OCI-LY3 (cell line): ENCODE results near the gene WAPL.
"Not testable (repeated sequence)": the region's sequence is repeated elsewhere in the genome, so short reads cannot be mapped to it uniquely, and the experiment has no call there.

Source experiments
- H2AFZ ChIP-seq: fragments of 200-600, 300-600 bp; shearing (Covaris generic); 2 replicates; pipeline ENCODE4 v1.6.0; 2014; ENCODE audit warnings: antibody characterized with exemption, low read depth, low read length
- H3K27ac ChIP-seq: fragments of 200-600, 300-600 bp; sonication (generic); 2 replicates; pipeline ENCODE4 v1.5.1; 2014; ENCODE audit warnings: mild to moderate bottlenecking, low read length, moderate library complexity, mixed read lengths
- H3K27me3 ChIP-seq: fragments of 200-600, 300-600 bp; sonication (generic); 2 replicates; pipeline ENCODE4 v1.6.1; 2014; ENCODE audit warnings: low read depth, low read length, mixed read lengths
- H3K36me3 ChIP-seq: fragments of 200-600, 300-600 bp; sonication (generic); replicated peaks from 2 replicates; pipeline ENCODE3; 2014; ENCODE audit warnings: low read depth, low read length, mixed read lengths
- H3K4me1 ChIP-seq: fragments of 300-600, 200-600 bp; sonication (generic); 2 replicates; pipeline ENCODE4 v1.6.1; 2014; ENCODE audit warnings: low read length, mixed read lengths
- H3K4me2 ChIP-seq: fragments of 200-600, 300-600 bp; sonication (generic); 2 replicates; pipeline ENCODE4 v1.6.1; 2014; ENCODE audit warnings: low read length, mixed read lengths
- H3K4me3 ChIP-seq: fragments of 300-600, 200-600 bp; sonication (generic); 2 replicates; pipeline ENCODE4 v1.5.1; 2014; ENCODE audit warnings: antibody characterized with exemption, mild to moderate bottlenecking, low read length, moderate library complexity
- H3K79me2 ChIP-seq: fragments of 300-600, 200-600 bp; shearing (Covaris generic); 2 replicates; pipeline ENCODE4 v1.6.1; 2014; ENCODE audit warnings: mild to moderate bottlenecking, low read length, mixed read lengths
- H3K9ac ChIP-seq: fragments of 300-600, 200-600 bp; shearing (Covaris generic); 2 replicates; pipeline ENCODE4 v1.6.0; 2014; ENCODE audit warnings: mild to moderate bottlenecking, low read length, moderate library complexity
- H3K9me3 ChIP-seq: fragments of 200-600, 300-600 bp; shearing (Covaris generic); 2 replicates; pipeline ENCODE4 v1.6.1; 2014; ENCODE audit warnings: low read length, mixed read lengths; ENCODE audit not compliant: insufficient read depth
- H4K20me1 ChIP-seq: fragments of 200-600, 300-600 bp; sonication (generic); 2 replicates; pipeline ENCODE4 v1.6.1; 2016; ENCODE audit warnings: low read length, mixed read lengths; ENCODE audit not compliant: insufficient read depth
- CTCF ChIP-seq: fragments of 200-600, 300-600 bp; sonication (generic); IDR thresholded peaks from 2 replicates; pipeline ENCODE4 v1.5.1; 2014; ENCODE audit warnings: antibody characterized with exemption, low read length, low read depth
- EZH2phosphoT487 ChIP-seq: fragments of 200-600 bp; shearing (Covaris generic); IDR thresholded peaks from 2 replicates; pipeline ENCODE4 v1.6.1; 2018; ENCODE audit warnings: antibody characterized with exemption, mixed run types, low read depth

The WAPL gene

GRCh38 chr10:86547296-86547695 lies 25.7 kb upstream of the WAPL start:
- Histone ChIP-seq H4K20me1 (no peaks in the 10 kb centered on the region), H2AFZ (no peak overlapping the region), H3K79me2 (no peaks in the 10 kb centered on the region), H3K9ac (no peak overlapping the region), H3K9me3 (no peaks in the 10 kb centered on the region), H3K27ac (no peak overlapping the region), H3K4me2 (no peak overlapping the region), H3K4me1 (no peaks in the 10 kb centered on the region), H3K27me3 (0 out of 2 replicates have a peak, but pooled peaks cover 8% of the 10 kb centered on the region), H3K4me3 (no peak overlapping the region), H3K36me3 (no peaks in the 10 kb centered on the region)
- TF ChIP-seq CTCF = no peak
- TF ChIP-seq EZH2phosphoT487 = no peak

- Histone ChIP-seq H3K9me3 (no peaks in the 10 kb centered on the region), H3K79me2 (no peaks in the 10 kb centered on the region), H3K27ac (no peak overlapping the region), H3K4me1 (no peaks in the 10 kb centered on the region), H3K4me3 (no peak overlapping the region), H3K27me3 (0 out of 2 replicates have a peak, but pooled peaks cover 8% of the 10 kb centered on the region), H4K20me1 (no peaks in the 10 kb centered on the region), H3K36me3 (no peaks in the 10 kb centered on the region), H2AFZ (no peak overlapping the region), H3K4me2 (no peak overlapping the region), H3K9ac (no peak overlapping the region)
- TF ChIP-seq CTCF (no peak), EZH2phosphoT487 (no peak)
These were observed 23.5 kb upstream of the WAPL start for GRCh38 chr10:86545101-86545500.

- H2AFZ ChIP-seq = no peak overlapping the region
These were observed 18.4 kb upstream of the WAPL start for GRCh38 chr10:86540016-86540415.

GRCh38 chr10:86538547-86538946 lies 17.0 kb upstream of the WAPL start:
- peaks cover 13% of the 10 kb centered on the region for H3K4me1 ChIP-seq
- no peak overlapping the region for H3K9ac ChIP-seq
- no peaks in the 10 kb centered on the region for H3K27me3 ChIP-seq
- H3K4me3 ChIP-seq = no peak overlapping the region
- peak overlapping the region; percentile 37; the same call in 1 of the 2 replicates for H3K4me2 ChIP-seq
- no peak overlapping the region for H3K27ac ChIP-seq
- no peaks in the 10 kb centered on the region for H3K9me3 ChIP-seq
- no peaks in the 10 kb centered on the region for H3K36me3 ChIP-seq
- no peaks in the 10 kb centered on the region for H3K79me2 ChIP-seq
- no peak overlapping the region; the same call in 1 of the 2 replicates for H2AFZ ChIP-seq
- H4K20me1 ChIP-seq = no peaks in the 10 kb centered on the region
- TF ChIP-seq CTCF (no peak), EZH2phosphoT487 (no peak)

More at GRCh38 chr10:86540016-86540415, 18.4 kb upstream of the WAPL start:
- Histone ChIP-seq H3K27ac (no peak overlapping the region), H4K20me1 (no peaks in the 10 kb centered on the region), H3K4me3 (no peak overlapping the region), H3K36me3 (no peaks in the 10 kb centered on the region), H3K9ac (no peak overlapping the region), H3K4me1 (peaks cover 13% of the 10 kb centered on the region), H3K9me3 (no peaks in the 10 kb centered on the region), H3K79me2 (no peaks in the 10 kb centered on the region), H3K4me2 (no peak overlapping the region), H3K27me3 (no peaks in the 10 kb centered on the region)
- no peak for TF ChIP-seq CTCF
- TF ChIP-seq EZH2phosphoT487 = no peak

GRCh38 chr10:86538040-86538439 lies 16.4 kb upstream of the WAPL start:
- not testable (repeated sequence) for H2AFZ ChIP-seq, H4K20me1 ChIP-seq, H3K27me3 ChIP-seq, H3K4me3 ChIP-seq, H3K9ac ChIP-seq, H3K4me2 ChIP-seq, H3K9me3 ChIP-seq, H3K79me2 ChIP-seq, H3K27ac ChIP-seq, H3K36me3 ChIP-seq
- peaks cover 13% of the 10 kb centered on the region for H3K4me1 ChIP-seq
